GM23338 (cell line): ENCODE results near the gene CTDSP1.

Source experiments
- CREB1 ChIP-seq: fragments of 250-450 bp; sonication (Bioruptor Pico); IDR thresholded peaks from 2 replicates; pipeline ENCODE4 v1.5.0; 2020; ENCODE audit warnings: low read depth, mild to moderate bottlenecking, moderate library complexity
- CTCF ChIP-seq, 2 experiments: fragments of 200-600 bp in 1 of 2; sonication (generic) in 1 of 2; conservative IDR thresholded peaks; 2 replicates each; pipeline versions ENCODE4 v1.5.1 to v1.6.1; 2016 to 2017; ENCODE audit warnings: antibody characterized with exemption in 2 of 2, low read depth in 2 of 2, mild to moderate bottlenecking in 2 of 2, moderate library complexity in 1 of 2
- EZH2 ChIP-seq: fragments of 200-600 bp; sonication (generic); IDR thresholded peaks from one replicate; pipeline ENCODE4 v1.8.0; 2017; ENCODE audit warnings: antibody characterized with exemption, mild to moderate bottlenecking, low read depth; ENCODE audit not compliant: unreplicated experiment
- EZH2phosphoT487 ChIP-seq: fragments of 200-600 bp; sonication (generic); IDR thresholded peaks from one replicate; pipeline ENCODE4 v1.8.1; 2018; ENCODE audit warnings: antibody characterized with exemption; ENCODE audit not compliant: unreplicated experiment
- POLR2AphosphoS5 ChIP-seq: IDR thresholded peaks from 2 replicates; pipeline ENCODE4 v1.6.1; 2016; ENCODE audit warnings: antibody characterized with exemption, low read depth

GRCh38 chr2:218370410-218371063 is 29.1 kb upstream of the CTDSP1 start:
- TF ChIP-seq CTCF (conservative IDR thresholded peaks at IDR 0.05; ENCODE audit: low read depth in 2 of 2) (no peak), POLR2AphosphoS5 (no peak), EZH2phosphoT487 (no peak), EZH2 (no peak), CREB1 (CRISPR knock-in tag) (no peak)
